Smooth muscle cell (in vitro differentiated cells): ENCODE data around the gene TSEN2. TPM values are rescaled to one million over a fixed set of nuclear protein-coding genes. Genes with fewer than 3 reads are reported as not detected.

Experiments used
- DNase-seq: peaks from one replicate; lab custom pipeline; 2025; ENCODE audit not compliant: unreplicated experiment; lab: John Stamatoyannopoulos, UW
- H2AFZ ChIP-seq: fragments of 200-600 bp; sonication (generic); 2 replicates; pipeline ENCODE4 v1.6.0; 2016; ENCODE audit warnings: antibody characterized with exemption, low read depth, mild to moderate bottlenecking
- H3F3A ChIP-seq: fragments of 200-600 bp; sonication (generic); 2 replicates; pipeline ENCODE4 v1.6.0; 2017; ENCODE audit warnings: antibody characterized with exemption, low read depth
- H3K27ac ChIP-seq: fragments of 200-600 bp; sonication (generic); 2 replicates; pipeline ENCODE4 v1.5.1; 2016; ENCODE audit warnings: low read depth, mild to moderate bottlenecking
- H3K27me3 ChIP-seq: fragments of 200-600 bp; sonication (generic); 2 replicates; pipeline ENCODE4 v1.6.1; 2016; ENCODE audit warnings: low read depth, mild to moderate bottlenecking
- H3K36me3 ChIP-seq: fragments of 200-600 bp; sonication (generic); 2 replicates; pipeline ENCODE4 v1.5.1; 2016; ENCODE audit warnings: low read depth
- H3K4me1 ChIP-seq: fragments of 200-600 bp; sonication (generic); 2 replicates; pipeline ENCODE4 v1.5.1; 2016; ENCODE audit warnings: low read depth
- H3K4me2 ChIP-seq: fragments of 200-600 bp; sonication (generic); 2 replicates; pipeline ENCODE4 v1.6.0; 2016; ENCODE audit warnings: mild to moderate bottlenecking
- H3K4me3 ChIP-seq: fragments of 200-600 bp; sonication (generic); 2 replicates; pipeline ENCODE4 v1.5.1; 2016; ENCODE audit warnings: mild to moderate bottlenecking
- H3K79me2 ChIP-seq: fragments of 200-600 bp; sonication (generic); 2 replicates; pipeline ENCODE4 v1.6.0; 2016; ENCODE audit warnings: low read depth, mild to moderate bottlenecking
- H3K9ac ChIP-seq: fragments of 200-600 bp; sonication (generic); 2 replicates; pipeline ENCODE4 v1.6.0; 2016; ENCODE audit warnings: low read depth
- H3K9me3 ChIP-seq: fragments of 200-600 bp; sonication (generic); replicated peaks from 2 replicates; pipeline ENCODE4 v1.5.1; 2016; ENCODE audit warnings: low read depth
- H4K20me1 ChIP-seq: fragments of 200-600 bp; sonication (generic); 2 replicates; pipeline ENCODE4 v1.6.0; 2016; ENCODE audit warnings: low read depth
- CTCF ChIP-seq: fragments of 200-600 bp; sonication (generic); IDR thresholded peaks from 2 replicates; pipeline ENCODE4 v1.5.1; 2017; ENCODE audit warnings: borderline replicate concordance, mild to moderate bottlenecking, antibody characterized with exemption; ENCODE audit not compliant: insufficient read depth, poor library complexity, severe bottlenecking
- WGBS: methylation state at CpG from one replicate; pipeline ENCODE4 v1.1.7; 2016; ENCODE audit warnings: low lambda C conversion rate; 5-methylcytosine and 5-hydroxymethylcytosine counted together
- polyA plus RNA-seq: library from polyadenylated mRNA; unstranded; fragments of >200 nt; fragmentation: Nextera tagmentation; extraction: Ambion mirVana; gene quantifications from 2 replicates; pipeline ENCODE4 v1.2.1, GENCODE V29; 2016
- total RNA-seq: library from RNA; depleted of rRNA; stranded (reverse); fragments of >200 nt; gene quantifications from 2 replicates; pipeline ENCODE4 v1.2.3, GENCODE V29; 2014

TSEN2 gene
- total and polyA plus RNA-seq, 2 experiments from 2014 or later = 3.6 to 3.9 TPM

DNA sequence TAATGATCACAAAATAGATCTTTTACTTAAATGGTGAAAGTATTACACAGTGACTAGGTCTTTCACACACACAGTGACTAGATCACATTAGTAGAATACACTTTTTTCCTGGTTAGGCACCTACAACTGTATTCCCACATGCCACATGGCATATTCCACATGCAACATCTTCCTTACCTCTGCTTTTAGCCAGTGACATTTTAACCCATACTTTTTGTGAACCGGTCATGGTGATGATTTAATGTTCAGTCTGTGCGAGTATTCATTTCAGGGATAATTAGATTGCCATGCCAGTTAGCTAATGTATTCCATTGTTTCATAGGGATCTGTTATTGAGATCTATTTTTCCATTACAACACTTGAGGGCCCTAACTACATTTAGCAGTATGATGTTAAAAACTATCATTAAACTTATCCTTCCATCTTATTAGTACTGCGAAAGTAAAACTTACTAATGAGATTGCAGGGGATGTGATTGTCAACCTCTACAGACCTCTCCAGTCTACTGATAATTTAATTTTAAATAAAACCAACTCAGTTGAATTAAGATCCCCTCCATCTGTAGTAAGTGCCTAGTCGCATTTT is 28.3 kb downstream of the TSEN2 start:
- Histone ChIP-seq H3K9ac (no peak overlapping the region), H3K36me3 (no peaks in the 10 kb centered on the region), H4K20me1 (peaks cover 3% of the 10 kb centered on the region), H3F3A (peaks cover 9% of the 10 kb centered on the region), H3K4me2 (no peak overlapping the region), H3K4me1 (peaks cover 17% of the 10 kb centered on the region), H3K27ac (no peak overlapping the region), H3K27me3 (no peaks in the 10 kb centered on the region), H3K79me2 (no peaks in the 10 kb centered on the region), H2AFZ (no peak overlapping the region), H3K4me3 (no peak overlapping the region), H3K9me3 (no peaks in the 10 kb centered on the region)
- DNase-seq = no peak
- 97% methylated on average over 4 of the region's 4 CpGs for WGBS
- TF ChIP-seq CTCF = no peak

DNA sequence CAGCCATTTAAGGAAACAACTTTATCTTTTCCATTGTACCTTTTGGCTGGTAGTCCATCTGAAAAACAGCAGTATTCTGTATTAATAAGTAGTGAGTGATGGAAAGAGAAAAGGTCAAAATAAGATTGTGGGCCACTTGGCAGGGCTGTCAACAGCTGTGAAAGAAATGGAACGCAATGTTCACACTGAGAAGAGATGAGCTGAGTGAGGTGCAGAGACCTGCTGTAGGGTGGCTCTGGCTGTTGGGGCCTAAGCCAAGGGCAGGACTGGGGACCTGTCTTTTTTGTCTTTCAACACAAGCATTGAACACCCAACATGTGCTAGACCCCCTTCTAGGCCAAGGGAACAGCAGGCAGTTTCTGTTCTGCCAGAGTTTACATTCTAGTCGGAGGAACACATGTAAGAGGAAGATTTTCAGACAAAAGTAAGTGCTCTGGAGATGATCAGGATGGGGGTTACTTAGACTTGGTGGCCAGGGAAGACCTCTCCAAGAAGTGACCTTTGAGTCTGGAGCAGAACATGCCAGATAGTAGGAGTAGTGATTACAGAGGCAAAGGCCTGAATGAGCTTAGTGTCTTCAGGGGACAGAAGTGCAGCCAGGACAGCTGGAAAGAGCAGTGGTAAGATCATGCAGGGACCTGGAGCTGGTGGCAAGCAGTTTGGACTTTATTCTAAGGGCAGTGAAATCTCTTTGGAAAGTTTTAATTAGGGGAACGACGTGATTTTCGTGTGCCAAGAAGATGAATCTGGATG is 29.6 kb downstream of the TSEN2 start:
- Histone ChIP-seq H3K4me2 (no peak overlapping the region), H3K27me3 (no peaks in the 10 kb centered on the region), H3K9me3 (no peaks in the 10 kb centered on the region), H3K4me1 (peaks cover 14% of the 10 kb centered on the region), H3K27ac (no peak overlapping the region), H4K20me1 (peaks cover under 1% of the 10 kb centered on the region), H3K4me3 (no peak overlapping the region), H3K79me2 (no peaks in the 10 kb centered on the region), H3K36me3 (no peaks in the 10 kb centered on the region), H2AFZ (no peak overlapping the region), H3F3A (peaks cover under 1% of the 10 kb centered on the region), H3K9ac (no peak overlapping the region)
- DNase-seq = no peak
- WGBS = 95% methylated on average over 5 of the region's 5 CpGs
- no peak for TF ChIP-seq CTCF

DNA sequence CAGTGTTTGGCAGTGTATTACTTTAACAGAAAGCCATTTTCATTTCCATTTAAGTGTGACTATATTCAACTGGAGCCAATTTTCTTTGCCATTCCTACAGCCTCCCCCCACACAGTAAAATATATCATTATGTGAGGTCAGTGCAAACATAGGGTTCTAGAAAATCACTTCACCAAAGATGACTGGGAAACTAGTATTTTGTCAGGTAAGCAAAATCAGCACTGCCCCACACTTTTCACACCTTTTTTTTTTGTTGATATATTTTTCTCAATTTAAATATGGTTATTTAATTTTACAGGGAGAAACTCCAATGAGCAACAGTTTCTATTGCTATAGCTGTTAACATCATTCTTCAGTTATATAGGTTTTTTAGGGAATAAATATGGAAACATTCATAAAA is 31.4 kb downstream of the TSEN2 start:
- H4K20me1 ChIP-seq = no peaks in the 10 kb centered on the region
- no peaks in the 10 kb centered on the region for H3K79me2 ChIP-seq
- no peaks in the 10 kb centered on the region for H3K36me3 ChIP-seq
- H3K9me3 ChIP-seq = no peaks in the 10 kb centered on the region
- TF ChIP-seq CTCF = no peak
- no peak overlapping the region for H3K9ac ChIP-seq
- no peaks in the 10 kb centered on the region for H3K27me3 ChIP-seq
- no peak overlapping the region for H3K27ac ChIP-seq
- H3K4me2 ChIP-seq = no peak overlapping the region
- no peaks in the 10 kb centered on the region for H3F3A ChIP-seq
- peaks cover under 1% of the 10 kb centered on the region for H3K4me1 ChIP-seq
- H2AFZ ChIP-seq = no peak overlapping the region
- H3K4me3 ChIP-seq = no peak overlapping the region
- DNase-seq = no peak

- no peak overlapping the region for H3K9ac ChIP-seq
- H4K20me1 ChIP-seq = no peaks in the 10 kb centered on the region
- H3K4me3 ChIP-seq = no peak overlapping the region
- H3K4me2 ChIP-seq = no peak overlapping the region
- DNase-seq = no peak
- no peaks in the 10 kb centered on the region for H3K4me1 ChIP-seq
- H3F3A ChIP-seq = no peaks in the 10 kb centered on the region
- no peaks in the 10 kb centered on the region for H3K79me2 ChIP-seq
- H3K9me3 ChIP-seq = no peaks in the 10 kb centered on the region
- H2AFZ ChIP-seq = no peak overlapping the region
- 92% methylated on average over 11 of the region's 11 CpGs for WGBS
- no peak overlapping the region for H3K27ac ChIP-seq
- no peaks in the 10 kb centered on the region for H3K36me3 ChIP-seq
- H3K27me3 ChIP-seq = no peaks in the 10 kb centered on the region
- no peak for TF ChIP-seq CTCF
Measured at GRCh38 chr3:12516873-12517272, 32.6 kb downstream of the TSEN2 start.
